Heart left ventricle (tissue), 13 donors: ENCODE measurements around the gene PACS1.

Experiments
- CTCF ChIP-seq, 12 donors: fragments of 200-600 bp; sonication (generic) in 4 of 12; IDR thresholded peaks; one replicate each; pipeline versions ENCODE4 v1.5.0 to v1.8.0; 2018 to 2022; ENCODE audit warnings: antibody characterized with exemption in 12 of 12, mild to moderate bottlenecking in 5 of 12
- POLR2A ChIP-seq, 2 donors: fragments of 450-650 bp; IDR thresholded peaks; one replicate each; pipeline ENCODE4 v1.6.1; 2017; ENCODE audit warnings: antibody characterized with exemption in 2 of 2, mild to moderate bottlenecking in 2 of 2, moderate library complexity in 2 of 2
- donor health status: ischemic (EF 13 %, LVEDD 7.1; RV severe dilation, severe dysfunction).
- donor health status: DM: no; HTN: yes; CAD: no.
- donor health status: DM: no; HTN: no; CAD: no.
- donor health status: ischemic (EF 25% LVEDD 6.9; RV normal size, moderate dysfunction).
- donor health status: ischemic (EF 25% LVEDD 5.7; RV mildly dilated, moderate dysfunction).
- donor health status: ischemic (EF 35%, LVEDD 5.7; RV mildly dilated, moderate dysfunction).
- donor health status: nonischemic (EF 11% LVEDD 7.7; RV severe dilation, severe dysfunction).
- donor health status: DM: yes; HTN: yes; CAD: no.
- donor health status: PGD.
- donor health status: ischemic (EF 29% LVEDD 5.4; RV normal size, mild dysfunction).
- donor health status: nonischemic (EF 23%, LVEDD 6.1; RV moderate dilation, normal function).

GRCh38 chr11:66203847-66204246 lies 133.8 kb downstream of the PACS1 start:
- TF ChIP-seq CTCF (IDR thresholded peaks at IDR 0.05) (no peak), POLR2A (IDR thresholded peaks at IDR 0.05) (no peak)
